Fibroblast of lung (primary cell): ENCODE measurements around the gene C5AR1. TPM values are rescaled to one million over a fixed set of nuclear protein-coding genes. Genes with fewer than 3 reads are reported as not detected.
"Not testable (repeated sequence)": the region's sequence is repeated elsewhere in the genome, so short reads cannot be mapped to it uniquely, and the experiment has no call there.

Experiments
- DNase-seq, 2 donors: peaks; one replicate each; pipeline versions ENCODE4 v3.0.0 to v3.0.0-alpha.2; 2010; ENCODE audit warnings: low read depth in 2 of 2
- H2AFZ ChIP-seq: 2 replicates; pipeline ENCODE4 v1.5.1; 2012; ENCODE audit warnings: low read length, control low read depth, inconsistent platforms
- H3K27ac ChIP-seq: 2 replicates; pipeline ENCODE4 v1.5.1; 2011; ENCODE audit warnings: low read length, control low read depth; ENCODE audit not compliant: insufficient read depth
- H3K27me3 ChIP-seq: 2 replicates; pipeline ENCODE4 v1.5.1; 2011; ENCODE audit warnings: mild to moderate bottlenecking, low read length; ENCODE audit not compliant: control insufficient read depth, insufficient read depth
- H3K36me3 ChIP-seq: 2 replicates; pipeline ENCODE4 v1.5.1; 2011; ENCODE audit warnings: low read length; ENCODE audit not compliant: control insufficient read depth, insufficient read depth
- H3K4me1 ChIP-seq: 2 replicates; pipeline ENCODE4 v1.5.1; 2011; ENCODE audit warnings: low read length; ENCODE audit not compliant: control insufficient read depth, insufficient read depth; ENCODE audit errors: extremely low read depth
- H3K4me2 ChIP-seq: 2 replicates; pipeline ENCODE4 v1.5.1; 2011; ENCODE audit warnings: low read length, control low read depth; ENCODE audit not compliant: insufficient read depth; ENCODE audit errors: extremely low read depth
- H3K4me3 ChIP-seq, 4 experiments: fragments of 200-600 bp in 1 of 4; sonication (generic) in 1 of 4; replicated peaks in 1 of 4; 2 replicates each; pipeline ENCODE4 v1.5.1; 2011 to 2016; ENCODE audit warnings: low read length in 4 of 4, low read depth in 3 of 4, mild to moderate bottlenecking in 3 of 4, control low read depth in 2 of 4, inconsistent platforms in 1 of 4, mixed read lengths in 1 of 4; ENCODE audit not compliant: insufficient read depth in 1 of 4; ENCODE audit errors: control extremely low read depth in 1 of 4
- H3K79me2 ChIP-seq: 2 replicates; pipeline ENCODE4 v1.5.1; 2012; ENCODE audit warnings: mild to moderate bottlenecking, low read length, inconsistent platforms; ENCODE audit not compliant: control insufficient read depth, insufficient read depth
- H3K9ac ChIP-seq: 2 replicates; pipeline ENCODE4 v1.5.1; 2011; ENCODE audit warnings: mild to moderate bottlenecking, low read length, control low read depth; ENCODE audit not compliant: insufficient read depth
- H3K9me3 ChIP-seq: 2 replicates; pipeline ENCODE4 v1.5.1; 2012; ENCODE audit warnings: low read depth, low read length; ENCODE audit not compliant: control insufficient read depth, insufficient read depth
- H4K20me1 ChIP-seq: 2 replicates; pipeline ENCODE4 v1.5.1; 2011; ENCODE audit warnings: low read length; ENCODE audit not compliant: control insufficient read depth, insufficient read depth; ENCODE audit errors: extremely low read depth
- EZH2 ChIP-seq: IDR thresholded peaks from 2 replicates; pipeline ENCODE4 v1.5.1; 2012; ENCODE audit warnings: low read length, control low read depth, mild to moderate bottlenecking; ENCODE audit errors: missing control alignments
- polyA plus RNA-seq, 2 donors: library from polyadenylated mRNA; depleted of rRNA in 1 of 2; stranded (reverse) in 1 of 2; unstranded in 1 of 2; fragments of >200 nt; gene quantifications; 2 replicates each; pipeline ENCODE4 v1.2.1, GENCODE V29; 2011 to 2012; ENCODE audit warnings: missing spikeins in 1 of 2
- total RNA-seq: library from RNA; depleted of rRNA; stranded (reverse); fragments of >200 nt; gene quantifications from 2 replicates; pipeline ENCODE4 v1.2.1, GENCODE V29; 2014
- TF ChIP-seq, protein P1 (sequence below), 2 donors: IDR thresholded peaks in 1 of 2; conservative IDR thresholded peaks in 1 of 2; 1 replicate in 1 of 2; 2 replicates in 1 of 2; pipeline ENCODE4 v1.5.1; 2011 to 2012; ENCODE audit warnings: low read length in 2 of 2, control low read depth in 1 of 2, inconsistent platforms in 1 of 2, low read depth in 1 of 2, mild to moderate bottlenecking in 1 of 2

C5AR1 gene
- total and polyA plus RNA-seq, 2 donors (not counting 1 experiment from before 2014, with no cell fraction given), result 0.33 to 0.81 TPM

DNA sequence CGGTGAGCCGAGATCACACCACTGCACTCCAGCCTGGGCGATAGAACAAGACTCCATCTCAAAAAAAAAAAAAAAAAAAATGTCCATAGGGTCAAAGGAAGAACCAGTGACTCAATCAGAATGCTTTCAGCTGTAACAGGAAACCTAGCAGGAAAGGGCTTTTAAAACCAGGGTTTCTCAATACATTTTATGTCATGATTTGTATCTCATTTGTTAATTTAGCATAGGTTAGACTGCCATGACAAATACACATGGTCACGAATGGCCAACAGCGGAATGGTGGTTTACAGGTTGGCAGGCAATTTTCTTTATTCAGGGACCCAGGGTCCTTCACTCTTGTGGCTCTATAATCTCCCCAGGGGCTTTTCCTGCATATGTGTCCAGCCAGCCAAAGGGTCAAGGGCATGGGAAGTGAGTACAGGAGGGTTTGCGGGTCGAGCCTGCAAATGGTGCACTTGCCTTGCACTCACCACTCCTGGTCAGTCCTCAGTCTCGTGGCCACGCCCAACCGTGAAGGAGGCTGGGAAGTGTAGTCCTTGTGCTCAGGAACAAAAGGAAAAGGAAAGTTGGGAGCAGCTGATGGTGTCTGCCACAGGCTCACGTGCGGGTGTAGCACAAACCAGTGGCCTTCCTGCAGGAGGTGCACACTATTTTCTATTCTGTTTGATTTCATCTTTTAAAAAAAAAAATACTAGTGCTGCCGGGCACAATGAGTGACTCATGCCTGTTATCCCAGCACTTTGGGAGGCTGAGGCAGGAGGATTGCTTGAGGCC, 54.3 kb downstream of the C5AR1 start:
- H3K27ac ChIP-seq, result no peak overlapping the region
- H2AFZ ChIP-seq, result no peak overlapping the region
- H3K4me1 ChIP-seq, result no peaks in the 10 kb centered on the region
- H3K4me3 ChIP-seq, result no peak overlapping the region
- TF ChIP-seq EZH2, result no peak
- TF ChIP-seq, protein P1, sequence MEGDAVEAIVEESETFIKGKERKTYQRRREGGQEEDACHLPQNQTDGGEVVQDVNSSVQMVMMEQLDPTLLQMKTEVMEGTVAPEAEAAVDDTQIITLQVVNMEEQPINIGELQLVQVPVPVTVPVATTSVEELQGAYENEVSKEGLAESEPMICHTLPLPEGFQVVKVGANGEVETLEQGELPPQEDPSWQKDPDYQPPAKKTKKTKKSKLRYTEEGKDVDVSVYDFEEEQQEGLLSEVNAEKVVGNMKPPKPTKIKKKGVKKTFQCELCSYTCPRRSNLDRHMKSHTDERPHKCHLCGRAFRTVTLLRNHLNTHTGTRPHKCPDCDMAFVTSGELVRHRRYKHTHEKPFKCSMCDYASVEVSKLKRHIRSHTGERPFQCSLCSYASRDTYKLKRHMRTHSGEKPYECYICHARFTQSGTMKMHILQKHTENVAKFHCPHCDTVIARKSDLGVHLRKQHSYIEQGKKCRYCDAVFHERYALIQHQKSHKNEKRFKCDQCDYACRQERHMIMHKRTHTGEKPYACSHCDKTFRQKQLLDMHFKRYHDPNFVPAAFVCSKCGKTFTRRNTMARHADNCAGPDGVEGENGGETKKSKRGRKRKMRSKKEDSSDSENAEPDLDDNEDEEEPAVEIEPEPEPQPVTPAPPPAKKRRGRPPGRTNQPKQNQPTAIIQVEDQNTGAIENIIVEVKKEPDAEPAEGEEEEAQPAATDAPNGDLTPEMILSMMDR (conservative IDR thresholded peaks at IDR 0.05 in 1 of 2, IDR thresholded peaks at IDR 0.05 in 1 of 2; ENCODE audit: low read depth in 1 of 2, low read length in 2 of 2), result no peak
- peaks cover 13% of the 10 kb centered on the region for H3K36me3 ChIP-seq
- no peak overlapping the region for H3K4me2 ChIP-seq
- no peaks in the 10 kb centered on the region for H3K27me3 ChIP-seq
- DNase-seq, result peak; percentile 9 to 48
- H3K9me3 ChIP-seq, result no peaks in the 10 kb centered on the region
- no peak overlapping the region for H3K9ac ChIP-seq
- H4K20me1 ChIP-seq, result no peaks in the 10 kb centered on the region
- H3K79me2 ChIP-seq, result no peaks in the 10 kb centered on the region

DNA sequence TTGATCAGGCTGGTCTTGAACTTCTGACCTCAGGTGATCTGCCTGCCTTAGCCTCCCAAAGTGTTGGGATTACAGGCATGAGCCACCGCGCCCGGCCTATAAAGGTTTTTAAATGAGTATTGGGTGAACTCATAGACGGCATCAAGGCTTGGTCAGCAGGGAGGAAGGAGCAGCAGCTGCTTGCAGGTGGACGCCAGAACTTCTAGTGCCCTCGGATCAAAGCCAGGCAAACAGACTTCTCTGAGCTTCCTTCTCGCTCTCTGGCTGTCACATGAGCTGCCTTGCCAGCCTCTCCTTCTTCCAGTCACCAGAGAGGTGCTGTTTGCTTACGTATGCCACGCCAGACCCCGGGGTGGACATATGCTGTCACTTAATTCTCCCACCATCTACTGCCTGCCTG, 55.8 kb downstream of the C5AR1 start:
- H3K4me1 ChIP-seq, H3K79me2 ChIP-seq, H3K9ac ChIP-seq, H3K27ac ChIP-seq, H3K9me3 ChIP-seq, DNase-seq, H2AFZ ChIP-seq, H3K4me2 ChIP-seq, H4K20me1 ChIP-seq, H3K4me3 ChIP-seq, H3K27me3 ChIP-seq: not testable (repeated sequence)
- peaks cover 11% of the 10 kb centered on the region for H3K36me3 ChIP-seq

DNA sequence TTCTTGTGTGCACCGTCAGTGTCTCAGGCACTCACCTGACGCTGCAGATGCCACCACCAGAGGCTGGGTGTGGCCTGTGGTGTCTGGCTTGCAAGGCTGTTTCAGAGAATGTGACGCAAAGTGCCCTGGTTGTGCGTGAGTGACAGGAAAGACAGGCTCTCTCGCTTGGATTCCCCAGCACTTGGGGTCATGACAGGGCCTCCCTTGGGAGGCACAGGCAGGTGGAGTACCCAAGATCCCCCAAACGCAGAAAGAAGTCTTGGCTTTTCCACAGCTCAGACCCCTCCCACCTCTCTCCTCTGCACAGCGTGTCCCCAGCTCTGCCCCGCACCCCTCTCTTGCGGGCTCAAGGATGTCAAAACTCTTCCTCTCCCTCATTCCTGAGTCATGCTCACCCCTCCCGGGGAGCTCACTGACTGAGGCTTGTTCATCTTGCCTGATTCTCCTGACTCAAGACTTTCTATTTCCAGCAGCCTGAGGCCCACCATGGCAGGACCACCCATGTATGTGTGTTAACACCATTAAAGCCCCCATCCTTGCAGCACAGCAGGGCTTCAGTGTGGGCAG, 60.5 kb downstream of the C5AR1 start:
- Histone ChIP-seq H4K20me1 (no peaks in the 10 kb centered on the region), H3K4me3 (no peak overlapping the region), H3K27ac (peak overlapping the region; percentile 47), H3K4me2 (no peak overlapping the region), H3K9me3 (no peaks in the 10 kb centered on the region), H3K27me3 (no peaks in the 10 kb centered on the region), H3K36me3 (peaks cover 18% of the 10 kb centered on the region), H3K79me2 (no peaks in the 10 kb centered on the region), H2AFZ (no peak overlapping the region), H3K4me1 (peaks cover 9% of the 10 kb centered on the region), H3K9ac (no peak overlapping the region)
- DNase-seq, result peak; percentile 63 to 73
- TF ChIP-seq, protein P1 (conservative IDR thresholded peaks at IDR 0.05 in 1 of 2, IDR thresholded peaks at IDR 0.05 in 1 of 2; ENCODE audit: low read depth in 1 of 2, low read length in 2 of 2), result no peak
- TF ChIP-seq EZH2, result no peak
